DND-41 (cell line): ENCODE measurements around the gene RORB.

ENCODE experiments used
- EZH2 ChIP-seq: IDR thresholded peaks from 3 replicates; pipeline ENCODE4 v1.6.1; 2012; ENCODE audit warnings: borderline replicate concordance, low read depth, mild to moderate bottlenecking, moderate library complexity, low read length, inconsistent platforms; ENCODE audit not compliant: severe bottlenecking
- TF ChIP-seq, protein P1 (sequence below): IDR thresholded peaks from 2 replicates; pipeline ENCODE4 v1.5.1; 2012; ENCODE audit warnings: borderline replicate concordance, low read length, moderate library complexity, mild to moderate bottlenecking; ENCODE audit not compliant: poor library complexity, severe bottlenecking; ENCODE audit errors: extremely low read depth

DNA sequence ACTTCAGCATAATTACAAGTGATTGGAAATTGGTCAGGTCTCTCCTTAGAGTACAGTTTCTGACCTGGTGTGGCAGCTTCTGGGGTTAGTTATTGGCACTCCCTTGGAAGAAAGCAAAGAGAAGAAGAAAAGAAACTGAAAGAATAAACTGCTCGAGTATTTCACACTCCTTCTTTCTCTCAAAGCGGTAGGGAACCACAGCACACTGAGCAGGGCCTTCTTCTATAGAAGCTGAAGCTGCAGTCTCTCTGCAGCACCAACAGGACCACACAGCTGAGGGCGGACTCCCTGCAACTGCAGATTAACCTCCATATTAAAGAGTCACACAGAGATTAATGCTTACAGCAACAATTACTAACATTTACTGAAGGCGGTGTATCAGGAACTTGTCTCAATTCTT lies 238.6 kb downstream of the RORB start:
- TF ChIP-seq, protein P1, sequence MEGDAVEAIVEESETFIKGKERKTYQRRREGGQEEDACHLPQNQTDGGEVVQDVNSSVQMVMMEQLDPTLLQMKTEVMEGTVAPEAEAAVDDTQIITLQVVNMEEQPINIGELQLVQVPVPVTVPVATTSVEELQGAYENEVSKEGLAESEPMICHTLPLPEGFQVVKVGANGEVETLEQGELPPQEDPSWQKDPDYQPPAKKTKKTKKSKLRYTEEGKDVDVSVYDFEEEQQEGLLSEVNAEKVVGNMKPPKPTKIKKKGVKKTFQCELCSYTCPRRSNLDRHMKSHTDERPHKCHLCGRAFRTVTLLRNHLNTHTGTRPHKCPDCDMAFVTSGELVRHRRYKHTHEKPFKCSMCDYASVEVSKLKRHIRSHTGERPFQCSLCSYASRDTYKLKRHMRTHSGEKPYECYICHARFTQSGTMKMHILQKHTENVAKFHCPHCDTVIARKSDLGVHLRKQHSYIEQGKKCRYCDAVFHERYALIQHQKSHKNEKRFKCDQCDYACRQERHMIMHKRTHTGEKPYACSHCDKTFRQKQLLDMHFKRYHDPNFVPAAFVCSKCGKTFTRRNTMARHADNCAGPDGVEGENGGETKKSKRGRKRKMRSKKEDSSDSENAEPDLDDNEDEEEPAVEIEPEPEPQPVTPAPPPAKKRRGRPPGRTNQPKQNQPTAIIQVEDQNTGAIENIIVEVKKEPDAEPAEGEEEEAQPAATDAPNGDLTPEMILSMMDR, result no peak
- TF ChIP-seq EZH2, result no peak
